ENCODE results near the gene PLD1.

PLD1 gene

DNA sequence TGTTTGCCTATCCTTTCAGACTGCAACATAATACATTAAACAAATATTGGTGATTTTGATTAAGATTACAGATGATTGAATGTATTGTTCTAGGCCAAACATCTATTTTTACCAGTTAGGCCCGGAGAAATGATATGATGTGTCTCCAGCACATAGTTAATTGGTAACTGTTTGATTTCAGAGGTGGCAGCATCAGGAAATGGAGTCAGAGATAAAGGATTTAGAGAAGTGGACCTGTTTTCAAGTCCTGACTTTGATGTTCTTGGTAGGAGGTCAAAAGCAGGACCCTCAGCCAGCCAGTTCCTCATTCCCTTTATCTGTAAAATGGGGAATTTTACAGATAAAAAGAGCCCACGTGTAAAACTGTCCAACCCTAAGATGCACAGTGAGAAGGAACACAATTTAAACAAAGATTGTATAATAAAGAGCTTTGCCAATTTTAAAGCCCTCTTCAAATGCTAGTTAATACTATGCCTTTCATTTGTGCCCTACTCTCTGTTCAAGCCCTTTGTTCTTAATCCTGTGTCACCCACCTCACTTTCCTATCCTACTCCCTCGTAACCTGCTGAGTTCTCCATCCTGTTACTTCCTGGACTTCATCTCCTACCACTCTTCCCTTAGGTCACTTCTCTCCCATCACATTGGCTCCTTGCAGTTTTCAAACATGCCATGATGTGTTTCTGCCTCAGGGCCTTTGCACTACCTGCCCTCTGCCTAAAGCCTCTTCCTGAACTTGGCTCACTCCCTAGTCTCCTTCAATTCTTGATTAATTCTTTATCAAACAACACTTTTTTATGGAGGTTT, 35.4 kb upstream of the PLD1 start:
- DNase-seq (ENCODE audit: low read depth), result no peak
- no peak overlapping the region for H3K4me3 ChIP-seq (ENCODE audit: low read depth, low read length)
- TF ChIP-seq, protein P1, sequence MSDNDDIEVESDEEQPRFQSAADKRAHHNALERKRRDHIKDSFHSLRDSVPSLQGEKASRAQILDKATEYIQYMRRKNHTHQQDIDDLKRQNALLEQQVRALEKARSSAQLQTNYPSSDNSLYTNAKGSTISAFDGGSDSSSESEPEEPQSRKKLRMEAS (IDR thresholded peaks at IDR 0.05; ENCODE audit: low read depth, low read length), result no peak
- TF ChIP-seq POLR2A (IDR thresholded peaks at IDR 0.05; ENCODE audit: extremely low read depth, insufficient read length) (no peak), MYC (IDR thresholded peaks at IDR 0.05; ENCODE audit: low read depth, low read length) (no peak)
- TF ChIP-seq, protein P2, sequence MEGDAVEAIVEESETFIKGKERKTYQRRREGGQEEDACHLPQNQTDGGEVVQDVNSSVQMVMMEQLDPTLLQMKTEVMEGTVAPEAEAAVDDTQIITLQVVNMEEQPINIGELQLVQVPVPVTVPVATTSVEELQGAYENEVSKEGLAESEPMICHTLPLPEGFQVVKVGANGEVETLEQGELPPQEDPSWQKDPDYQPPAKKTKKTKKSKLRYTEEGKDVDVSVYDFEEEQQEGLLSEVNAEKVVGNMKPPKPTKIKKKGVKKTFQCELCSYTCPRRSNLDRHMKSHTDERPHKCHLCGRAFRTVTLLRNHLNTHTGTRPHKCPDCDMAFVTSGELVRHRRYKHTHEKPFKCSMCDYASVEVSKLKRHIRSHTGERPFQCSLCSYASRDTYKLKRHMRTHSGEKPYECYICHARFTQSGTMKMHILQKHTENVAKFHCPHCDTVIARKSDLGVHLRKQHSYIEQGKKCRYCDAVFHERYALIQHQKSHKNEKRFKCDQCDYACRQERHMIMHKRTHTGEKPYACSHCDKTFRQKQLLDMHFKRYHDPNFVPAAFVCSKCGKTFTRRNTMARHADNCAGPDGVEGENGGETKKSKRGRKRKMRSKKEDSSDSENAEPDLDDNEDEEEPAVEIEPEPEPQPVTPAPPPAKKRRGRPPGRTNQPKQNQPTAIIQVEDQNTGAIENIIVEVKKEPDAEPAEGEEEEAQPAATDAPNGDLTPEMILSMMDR (IDR thresholded peaks at IDR 0.05; ENCODE audit: low read depth, low read length), result no peak

DNA sequence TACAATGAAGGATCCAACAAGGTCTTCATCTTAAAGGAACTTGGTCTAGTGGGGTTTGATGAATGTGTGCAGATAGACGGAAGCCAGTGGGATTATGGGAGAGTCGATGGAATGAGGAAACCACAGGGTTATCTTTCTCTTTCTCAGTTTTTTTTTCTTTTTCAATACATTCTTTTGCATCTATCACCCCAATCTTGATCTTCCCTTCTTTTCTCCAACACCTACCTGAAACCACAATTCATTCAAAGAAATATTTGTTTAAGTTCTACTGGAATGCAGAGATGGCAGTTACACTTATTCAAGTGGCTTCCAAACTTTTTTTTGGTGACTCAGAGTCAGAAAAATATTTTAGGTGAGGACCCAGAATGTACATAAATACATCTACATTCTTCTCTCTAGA, 34.6 kb upstream of the PLD1 start:
- no peak for TF ChIP-seq POLR2A (IDR thresholded peaks at IDR 0.05; ENCODE audit: extremely low read depth, insufficient read length)
- TF ChIP-seq MYC (IDR thresholded peaks at IDR 0.05; ENCODE audit: low read depth, low read length), result no peak
- TF ChIP-seq, protein P1 (IDR thresholded peaks at IDR 0.05; ENCODE audit: low read depth, low read length), result no peak
- TF ChIP-seq, protein P2 (IDR thresholded peaks at IDR 0.05; ENCODE audit: low read depth, low read length), result no peak
- no peak for DNase-seq (ENCODE audit: low read depth)
- H3K4me3 ChIP-seq (ENCODE audit: low read depth, low read length), result no peak overlapping the region

- DNase-seq (ENCODE audit: low read depth), result no peak
- TF ChIP-seq, protein P2 (IDR thresholded peaks at IDR 0.05; ENCODE audit: low read depth, low read length), result no peak
- TF ChIP-seq MYC (IDR thresholded peaks at IDR 0.05; ENCODE audit: low read depth, low read length) (no peak), POLR2A (IDR thresholded peaks at IDR 0.05; ENCODE audit: extremely low read depth, insufficient read length) (no peak)
- TF ChIP-seq, protein P1 (IDR thresholded peaks at IDR 0.05; ENCODE audit: low read depth, low read length), result no peak
- no peak within 1 kb of the TSS for H3K4me3 ChIP-seq (ENCODE audit: low read depth, low read length)
These were observed 32.7 kb upstream of the PLD1 start, which contains the start of gene TMEM212 for GRCh38 chr3:171842864-171843518. Gene TMEM212 (plus strand): TSS chr3:171843349. CDS start chr3:171843384, 35 bp downstream.

- no peak for DNase-seq (ENCODE audit: low read depth)
- TF ChIP-seq, protein P2 (IDR thresholded peaks at IDR 0.05; ENCODE audit: low read depth, low read length), result no peak
- TF ChIP-seq, protein P1 (IDR thresholded peaks at IDR 0.05; ENCODE audit: low read depth, low read length), result no peak
- TF ChIP-seq POLR2A (IDR thresholded peaks at IDR 0.05; ENCODE audit: extremely low read depth, insufficient read length) (no peak), MYC (IDR thresholded peaks at IDR 0.05; ENCODE audit: low read depth, low read length) (no peak)
- H3K4me3 ChIP-seq (ENCODE audit: low read depth, low read length), result no peak overlapping the region
These were observed 31.3 kb upstream of the PLD1 start for GRCh38 chr3:171841620-171842000.

GRCh38 chr3:171840811-171841619, 30.7 kb upstream of the PLD1 start:
- peak; percentile 47 for DNase-seq (ENCODE audit: low read depth)
- TF ChIP-seq POLR2A (IDR thresholded peaks at IDR 0.05; ENCODE audit: extremely low read depth, insufficient read length) (no peak), MYC (IDR thresholded peaks at IDR 0.05; ENCODE audit: low read depth, low read length) (0 out of 2 replicates have a peak, but pooled peaks have one; percentile 27)
- TF ChIP-seq, protein P1 (IDR thresholded peaks at IDR 0.05; ENCODE audit: low read depth, low read length), result peak; percentile 51
- TF ChIP-seq, protein P2 (IDR thresholded peaks at IDR 0.05; ENCODE audit: low read depth, low read length), result no peak
- H3K4me3 ChIP-seq (ENCODE audit: low read depth, low read length), result no peak overlapping the region

All from NB4 (cell line).